ENCODE measurements around the gene XAGE1A.
"Not testable (repeated sequence)": the region's sequence is repeated elsewhere in the genome, so short reads cannot be mapped to it uniquely, and the experiment has no call there.

XAGE1A gene

GRCh38 chrX:52495545-52496418 is at the start of gene XAGE1A:
TSS of gene XAGE1A (plus strand) at chrX:52495808. CDS start at chrX:52497362, 1,554 bp downstream.
- DNase-seq (ENCODE audit: low read depth); H3K4me3 ChIP-seq (ENCODE audit: low read depth, low read length): not testable (repeated sequence)

GRCh38 chrX:52452031-52452430 is 43.6 kb upstream of the XAGE1A start:
- not testable (repeated sequence) for H3K4me3 ChIP-seq (ENCODE audit: low read depth, low read length); DNase-seq (ENCODE audit: low read depth)

GRCh38 chrX:52471301-52471700 is 24.3 kb upstream of the XAGE1A start:
- not testable (repeated sequence) for H3K4me3 ChIP-seq (ENCODE audit: low read depth, low read length); DNase-seq (ENCODE audit: low read depth)

- not testable (repeated sequence) for DNase-seq (ENCODE audit: low read depth); H3K4me3 ChIP-seq (ENCODE audit: low read depth, low read length)
Measured at GRCh38 chrX:52496419-52496772, 788 bp downstream of the XAGE1A start.

GRCh38 chrX:52501362-52501761 is 5.8 kb downstream of the XAGE1A start:
- not testable (repeated sequence) for H3K4me3 ChIP-seq (ENCODE audit: low read depth, low read length); DNase-seq (ENCODE audit: low read depth)

GRCh38 chrX:52504551-52504950 is 8.9 kb downstream of the XAGE1A start:
- no peak for DNase-seq (ENCODE audit: low read depth)
- H3K4me3 ChIP-seq (ENCODE audit: low read depth, low read length) = no peak overlapping the region
- no peak for TF ChIP-seq CTCF (IDR thresholded peaks at IDR 0.05; ENCODE audit: low read depth, low read length, missing control alignments)

GRCh38 chrX:52507331-52507730 is 11.7 kb downstream of the XAGE1A start:
- TF ChIP-seq CTCF (IDR thresholded peaks at IDR 0.05; ENCODE audit: low read depth, low read length, missing control alignments) = no peak
- DNase-seq (ENCODE audit: low read depth) = no peak
- H3K4me3 ChIP-seq (ENCODE audit: low read depth, low read length) = no peak overlapping the region

GRCh38 chrX:52509916-52510315 is 14.3 kb downstream of the XAGE1A start:
- TF ChIP-seq CTCF (IDR thresholded peaks at IDR 0.05; ENCODE audit: low read depth, low read length, missing control alignments) = no peak
- DNase-seq (ENCODE audit: low read depth) = no peak
- H3K4me3 ChIP-seq (ENCODE audit: low read depth, low read length) = no peak overlapping the region

GRCh38 chrX:52511126-52511525 is 15.5 kb downstream of the XAGE1A start:
- not testable (repeated sequence) for DNase-seq (ENCODE audit: low read depth); H3K4me3 ChIP-seq (ENCODE audit: low read depth, low read length)

- DNase-seq (ENCODE audit: low read depth); H3K4me3 ChIP-seq (ENCODE audit: low read depth, low read length): not testable (repeated sequence)
Measured at GRCh38 chrX:52516110-52516986, 20.7 kb downstream of the XAGE1A start.

- H3K4me3 ChIP-seq (ENCODE audit: low read depth, low read length); DNase-seq (ENCODE audit: low read depth): not testable (repeated sequence)
Measured at GRCh38 chrX:52516987-52517325, 21.3 kb downstream of the XAGE1A start, which contains the start of gene XAGE1B. TSS of gene XAGE1B (minus strand) at chrX:52517063. CDS start at chrX:52515527, 1,536 bp downstream.

- not testable (repeated sequence) for DNase-seq (ENCODE audit: low read depth); H3K4me3 ChIP-seq (ENCODE audit: low read depth, low read length)
Measured at GRCh38 chrX:52541051-52541450, 45.4 kb downstream of the XAGE1A start.
